GM21381 (cell line): ENCODE measurements around the gene CDH4.

Experiments
- ATAC-seq: cut with Tn5 transposase; IDR thresholded peaks from one replicate; pipeline ENCODE4 v1.9.1; 2021; ENCODE audit warnings: mild to moderate bottlenecking, moderate library complexity; ENCODE audit not compliant: unreplicated experiment

The CDH4 gene

DNA sequence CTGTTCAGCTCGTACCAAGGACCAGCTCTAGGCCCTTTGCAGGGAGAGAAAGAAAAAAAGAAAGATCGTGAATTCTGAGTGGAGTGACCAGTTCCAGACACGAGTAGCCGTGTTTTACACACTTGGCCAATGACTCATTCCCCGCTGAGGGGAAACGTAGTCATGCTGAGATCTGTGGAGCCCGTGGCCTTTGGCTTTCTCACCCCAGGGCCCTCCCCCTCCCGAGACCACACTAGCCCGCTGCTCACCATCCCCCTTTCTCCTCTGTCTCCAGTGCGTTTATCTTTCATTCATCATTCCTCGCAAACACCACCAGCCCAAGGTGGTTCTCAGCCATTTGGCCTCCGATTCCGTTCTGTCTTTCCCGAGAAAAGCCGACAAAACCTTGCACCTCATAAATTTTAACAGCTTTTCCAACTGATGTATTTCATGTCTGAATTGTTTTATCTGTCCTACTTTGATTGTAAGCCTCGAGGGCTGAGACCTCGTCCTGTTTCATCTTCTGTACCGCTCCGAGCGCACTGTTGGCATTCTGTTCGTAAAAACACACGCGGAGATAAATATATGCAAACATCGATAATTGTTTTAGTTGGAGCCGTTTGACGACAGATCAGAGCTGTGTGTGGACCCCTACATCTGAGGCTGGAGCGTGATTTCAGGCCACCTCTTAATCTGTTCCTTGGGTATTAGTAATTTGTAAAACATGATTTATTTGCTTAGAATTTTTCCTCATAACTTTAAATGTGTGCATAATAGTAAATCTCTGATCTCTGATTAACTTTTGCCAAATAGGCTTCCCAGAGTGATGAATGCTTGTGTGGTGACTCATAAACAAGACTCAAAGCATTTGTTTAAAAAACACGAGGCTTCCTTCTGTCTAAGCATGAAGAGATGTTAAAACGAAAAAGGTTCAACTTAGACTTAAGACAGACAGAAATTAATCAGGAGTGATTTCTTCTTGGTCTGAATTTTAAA is 336.6 kb downstream of the CDH4 start:
- ATAC-seq = no peak

DNA sequence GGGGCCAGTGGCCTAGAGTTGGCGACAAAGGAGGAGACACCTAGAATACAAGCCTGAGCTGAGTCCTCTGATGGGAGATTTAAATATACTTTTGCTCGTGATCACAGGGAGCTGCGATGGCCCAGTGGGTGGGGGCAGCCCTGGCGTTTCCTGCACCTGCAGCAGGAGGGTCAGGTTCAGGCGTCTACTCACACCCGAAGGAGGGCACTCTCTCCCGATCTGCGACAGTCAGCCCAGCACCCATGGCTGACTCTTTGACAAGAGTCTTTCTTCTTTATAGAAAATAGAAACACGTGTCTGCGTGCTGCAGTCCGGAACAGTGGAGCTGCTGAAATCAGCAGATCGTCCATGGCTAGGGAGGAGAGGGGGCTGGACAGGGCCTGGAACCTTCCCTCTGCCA is 338.2 kb downstream of the CDH4 start:
- ATAC-seq = no peak

- no peak for ATAC-seq
These were observed 341.5 kb downstream of the CDH4 start for GRCh38 chr20:61593516-61593915.

GRCh38 chr20:61594198-61594597 is 342.1 kb downstream of the CDH4 start:
- no peak for ATAC-seq

DNA sequence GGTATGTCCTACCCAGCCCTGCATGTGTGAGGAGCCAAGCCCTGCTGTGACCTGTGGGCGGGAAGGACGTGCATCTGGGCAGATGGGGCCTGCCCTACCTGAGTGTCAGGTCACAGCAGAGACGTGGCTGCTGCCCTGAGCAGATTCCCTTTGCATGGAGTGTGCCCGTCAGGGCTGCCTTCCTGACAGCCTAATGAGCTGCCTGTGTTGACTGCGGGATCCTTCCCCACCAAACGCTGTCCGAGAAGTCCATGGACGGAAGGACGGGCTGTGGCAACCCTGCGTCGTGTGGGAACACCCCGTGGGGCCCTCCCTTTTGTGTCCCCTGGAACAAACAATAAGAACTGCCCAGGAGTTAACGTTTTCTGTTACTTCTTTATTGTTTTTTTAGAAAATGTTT is 343.2 kb downstream of the CDH4 start:
- no peak for ATAC-seq

- no peak for ATAC-seq
These were observed 344.7 kb downstream of the CDH4 start for GRCh38 chr20:61596687-61597330.

GRCh38 chr20:61597996-61598395 is 345.9 kb downstream of the CDH4 start:
- no peak for ATAC-seq

GRCh38 chr20:61598586-61598985 is 346.5 kb downstream of the CDH4 start:
- ATAC-seq = no peak

DNA sequence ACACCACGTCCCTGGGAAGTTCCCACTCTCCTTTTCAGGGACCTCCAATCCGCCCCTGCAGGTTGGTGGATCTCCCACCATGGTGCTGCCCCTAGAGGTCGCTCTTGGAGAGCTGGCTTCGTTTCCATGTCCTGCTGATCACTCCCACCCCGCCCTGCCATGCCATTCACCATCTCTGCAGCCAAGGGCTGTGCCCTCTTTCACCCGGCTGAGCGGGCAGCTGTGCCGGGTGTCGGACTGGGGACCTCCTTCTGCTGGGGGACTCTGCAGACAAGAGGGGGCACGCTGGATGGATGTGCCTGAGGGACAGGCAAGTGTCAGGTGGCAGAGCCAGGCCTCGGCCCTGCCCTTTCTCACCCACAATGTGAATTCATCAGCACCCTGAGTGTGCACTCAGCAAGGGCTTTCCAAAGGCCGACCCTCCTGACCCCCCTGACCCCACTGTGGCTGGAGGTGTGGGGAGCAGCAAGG is 347.0 kb downstream of the CDH4 start:
- ATAC-seq = no peak

GRCh38 chr20:61599541-61599992 is 347.5 kb downstream of the CDH4 start:
- no peak for ATAC-seq

GRCh38 chr20:61600016-61600415 is 348.0 kb downstream of the CDH4 start:
- ATAC-seq = no peak

DNA sequence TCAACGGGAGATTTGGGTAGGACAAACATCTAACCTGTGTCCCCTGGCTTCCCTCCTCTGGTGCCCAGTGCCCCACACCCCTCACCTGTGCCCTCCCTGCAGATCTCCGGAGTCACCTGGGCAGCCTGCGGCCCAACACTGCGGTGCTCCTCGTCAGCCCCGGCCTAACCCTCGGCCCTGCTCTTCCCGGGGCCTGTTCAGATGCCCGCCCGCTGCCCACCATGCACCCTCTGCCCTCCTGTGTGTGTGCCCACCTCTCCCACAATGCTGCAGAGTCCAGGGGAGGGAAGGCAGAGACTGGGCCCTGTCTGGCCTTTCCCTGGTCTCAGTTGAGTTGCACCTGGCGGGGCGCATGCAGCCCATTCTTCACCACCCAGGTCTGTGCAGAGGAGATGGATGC is 349.3 kb downstream of the CDH4 start:
- ATAC-seq = no peak

DNA sequence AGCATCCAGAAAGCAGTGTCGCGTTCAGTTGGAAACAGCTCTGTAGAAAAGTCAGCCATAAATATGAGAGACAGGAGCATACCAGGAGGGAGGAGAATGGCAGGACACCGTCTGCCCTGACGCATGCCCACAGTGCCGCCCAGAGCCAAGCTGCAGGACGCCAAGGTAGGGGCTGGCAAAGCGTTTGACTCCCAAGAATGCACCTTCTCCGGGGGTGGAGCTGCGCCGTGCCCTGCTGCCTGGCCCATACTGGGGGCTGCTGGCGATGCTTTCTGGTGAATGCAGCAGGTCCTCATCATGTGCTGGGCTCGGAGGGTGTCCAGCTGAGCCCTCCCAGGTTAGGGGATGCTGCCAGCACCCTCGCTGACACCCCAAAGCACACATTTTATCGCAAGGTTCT is 349.8 kb downstream of the CDH4 start:
- ATAC-seq = no peak

GRCh38 chr20:61603715-61604114 is 351.7 kb downstream of the CDH4 start:
- ATAC-seq = no peak

- ATAC-seq = no peak
These were observed 352.5 kb downstream of the CDH4 start for GRCh38 chr20:61604549-61604948.

- no peak for ATAC-seq
These were observed 353.2 kb downstream of the CDH4 start for GRCh38 chr20:61605283-61605682.

DNA sequence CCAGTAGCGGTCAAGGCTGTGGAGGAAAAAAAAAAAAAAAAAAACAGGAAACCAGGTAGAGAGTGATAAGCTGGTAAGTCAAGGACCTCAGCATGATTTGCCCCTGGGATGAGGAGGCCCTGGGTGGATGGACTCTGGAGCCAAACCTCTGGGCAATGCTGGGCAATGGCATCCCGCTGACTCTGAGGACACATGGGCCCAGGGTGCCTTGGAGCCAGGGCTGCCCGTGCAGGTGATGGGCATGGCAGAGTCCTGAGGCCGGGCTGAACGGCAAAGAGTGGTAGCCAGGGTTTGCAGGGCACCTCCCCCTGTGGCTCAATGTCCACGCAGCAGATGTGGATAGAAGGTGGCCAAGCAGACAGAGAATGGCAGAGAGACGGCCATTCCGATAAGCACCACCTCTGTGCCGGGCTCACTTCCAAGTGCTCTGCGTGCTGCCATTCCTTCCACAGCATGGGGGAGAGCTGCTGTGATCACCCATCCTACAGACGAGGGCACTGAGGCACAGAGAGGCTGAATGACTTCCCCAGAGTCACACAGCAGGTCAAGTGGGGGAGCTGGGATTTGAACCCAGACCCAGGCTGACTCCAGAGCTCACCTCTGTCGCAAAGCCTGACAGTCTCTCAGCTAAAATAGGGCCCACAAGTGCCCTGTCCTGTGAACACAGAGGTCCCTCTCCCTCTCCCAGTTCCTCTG is 353.9 kb downstream of the CDH4 start:
- ATAC-seq = no peak

- ATAC-seq = no peak
These were observed 356.4 kb downstream of the CDH4 start for GRCh38 chr20:61608275-61609085.

DNA sequence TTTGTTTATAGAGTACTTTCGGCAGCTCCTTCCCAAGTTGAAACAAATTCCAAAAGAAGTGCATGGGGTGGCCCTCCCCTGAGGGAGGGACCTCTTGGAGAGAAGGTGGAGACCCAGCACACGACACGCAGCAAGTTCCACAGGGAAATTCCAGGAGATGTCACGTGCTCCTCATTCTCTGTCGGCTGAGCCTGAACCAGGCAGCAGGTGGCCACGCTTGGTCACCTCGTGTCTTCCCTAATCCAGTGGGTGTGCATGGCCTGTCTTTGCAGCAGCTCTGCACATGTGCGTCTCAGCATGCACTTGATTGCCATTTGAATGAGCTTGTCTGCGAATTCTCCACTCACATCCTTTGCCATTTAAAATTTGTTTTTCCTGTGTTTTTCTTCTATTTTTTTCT is 357.4 kb downstream of the CDH4 start:
- ATAC-seq = no peak

DNA sequence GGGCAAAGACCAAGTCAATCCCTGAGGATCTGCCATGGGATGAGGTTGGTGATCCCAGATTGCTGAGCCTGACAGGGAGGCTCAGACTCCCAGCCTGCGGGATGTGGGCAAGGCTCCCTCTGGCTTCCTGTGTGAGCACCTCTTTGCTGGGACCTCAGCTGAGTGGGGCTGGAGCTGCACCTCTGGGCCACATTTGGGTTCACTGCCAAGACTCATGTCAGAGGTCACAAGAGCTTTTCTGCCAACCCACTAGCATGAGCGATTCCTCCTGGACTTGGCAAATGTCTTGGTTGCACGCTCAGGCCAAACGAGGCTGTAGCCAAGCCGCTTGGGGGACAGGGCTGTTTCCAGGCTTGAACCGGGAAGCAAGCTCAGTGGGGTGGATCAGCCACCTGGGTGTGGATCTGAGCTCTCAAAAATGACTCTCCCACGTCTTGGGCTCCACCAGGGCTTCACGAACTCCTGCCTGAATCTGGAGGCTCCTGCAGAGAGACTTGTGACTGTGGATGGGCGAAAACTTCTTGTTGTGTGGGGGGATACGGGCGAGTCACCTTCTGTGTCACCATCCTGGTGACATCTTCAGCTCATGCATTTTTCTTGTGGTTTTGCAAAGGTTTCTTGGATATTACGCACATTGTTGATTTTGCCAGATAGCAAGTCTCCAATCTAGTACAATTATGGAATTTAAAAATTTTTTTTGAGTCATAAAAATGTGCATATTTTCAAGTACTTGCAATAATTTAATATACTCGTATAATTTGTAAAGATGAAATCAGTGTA is 359.5 kb downstream of the CDH4 start:
- ATAC-seq = no peak
